ENCODE measurements around the gene ANKRD28.

Gene ANKRD28

DNA sequence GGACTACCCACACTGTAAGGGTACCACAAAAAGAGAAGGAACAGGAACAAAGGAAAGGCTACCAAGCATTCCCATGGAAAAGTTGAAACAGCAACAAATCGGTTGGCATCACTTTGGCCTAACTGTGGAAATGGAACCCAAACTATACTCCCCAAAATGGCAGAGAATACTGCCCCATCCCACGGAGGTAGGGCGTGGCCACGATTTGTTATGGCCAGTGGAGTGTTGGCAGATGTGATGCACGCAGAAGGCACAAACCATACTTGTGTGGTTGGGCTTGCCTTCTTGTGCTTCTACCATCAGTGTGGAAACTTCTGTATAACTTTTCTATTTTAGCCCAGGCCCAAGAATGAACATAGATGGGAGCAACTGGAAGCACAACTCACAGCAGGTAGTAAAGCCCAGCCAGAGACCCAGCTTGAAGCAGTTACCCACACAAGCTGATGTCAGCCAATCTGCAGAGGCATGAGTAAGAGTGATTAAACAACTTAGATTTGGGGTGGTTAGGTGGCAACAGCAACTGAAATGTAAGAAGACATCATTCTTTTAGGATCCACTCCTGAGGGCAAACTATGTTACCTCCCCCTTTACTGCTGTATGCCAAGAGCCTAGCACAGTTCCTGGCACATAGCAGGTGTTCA lies 132.1 kb downstream of the ANKRD28 start:
- H3K27ac ChIP-seq = no peak overlapping the region
- DNase-seq = no peak
- no peaks in the 10 kb centered on the region for H3K9me3 ChIP-seq
- no peak overlapping the region for H3K4me3 ChIP-seq
- H3K27me3 ChIP-seq = no peaks in the 10 kb centered on the region
- no peak for TF ChIP-seq CTCF (IDR thresholded peaks at IDR 0.05)
- H3K36me3 ChIP-seq = peaks cover 19 to 29% (median 26%) of the 10 kb centered on the region in 3 donors
- intact Hi-C loops (cut with DNase I; ENCODE audit: low total_unique reads) = no loop called here
- H3K4me1 ChIP-seq = no peaks in the 10 kb centered on the region

- H3K36me3 ChIP-seq = peaks cover 7 to 14% (median 12%) of the 10 kb centered on the region in 3 donors
- H3K9me3 ChIP-seq = no peaks in the 10 kb centered on the region
- no peak for TF ChIP-seq CTCF (IDR thresholded peaks at IDR 0.05)
- no peaks in the 10 kb centered on the region for H3K4me1 ChIP-seq
- intact Hi-C loops (cut with DNase I; ENCODE audit: low total_unique reads) = no loop called here
- no peak overlapping the region for H3K27ac ChIP-seq
- no peak for DNase-seq
- H3K4me3 ChIP-seq = no peak overlapping the region
- H3K27me3 ChIP-seq = no peaks in the 10 kb centered on the region
Observed at GRCh38 chr3:15664144-15664543, 133.6 kb downstream of the ANKRD28 start.

GRCh38 chr3:15660055-15660935 lies 137.5 kb downstream of the ANKRD28 start:
- no peak for TF ChIP-seq CTCF (IDR thresholded peaks at IDR 0.05)
- Histone ChIP-seq H3K4me3 (no peak overlapping the region), H3K27ac (no peak overlapping the region), H3K9me3 (peaks cover 0 to 18% (median 9%) of the 10 kb centered on the region in 3 donors), H3K4me1 (no peaks in the 10 kb centered on the region), H3K27me3 (no peaks in the 10 kb centered on the region), H3K36me3 (no peaks in the 10 kb centered on the region)
- no peak for DNase-seq
- intact Hi-C loops (cut with DNase I; ENCODE audit: low total_unique reads) = no loop called here

GRCh38 chr3:15659254-15659975 lies 138.4 kb downstream of the ANKRD28 start:
- H3K4me1 ChIP-seq = no peaks in the 10 kb centered on the region
- H3K36me3 ChIP-seq = no peaks in the 10 kb centered on the region
- H3K4me3 ChIP-seq = no peak overlapping the region
- H3K27me3 ChIP-seq = no peaks in the 10 kb centered on the region
- H3K27ac ChIP-seq = no peak overlapping the region
- no peak for TF ChIP-seq CTCF (IDR thresholded peaks at IDR 0.05)
- DNase-seq = no peak
- H3K9me3 ChIP-seq = peaks cover 0 to 18% (median 9%) of the 10 kb centered on the region in 3 donors
- intact Hi-C loops (cut with DNase I; ENCODE audit: low total_unique reads) = no loop called here

DNA sequence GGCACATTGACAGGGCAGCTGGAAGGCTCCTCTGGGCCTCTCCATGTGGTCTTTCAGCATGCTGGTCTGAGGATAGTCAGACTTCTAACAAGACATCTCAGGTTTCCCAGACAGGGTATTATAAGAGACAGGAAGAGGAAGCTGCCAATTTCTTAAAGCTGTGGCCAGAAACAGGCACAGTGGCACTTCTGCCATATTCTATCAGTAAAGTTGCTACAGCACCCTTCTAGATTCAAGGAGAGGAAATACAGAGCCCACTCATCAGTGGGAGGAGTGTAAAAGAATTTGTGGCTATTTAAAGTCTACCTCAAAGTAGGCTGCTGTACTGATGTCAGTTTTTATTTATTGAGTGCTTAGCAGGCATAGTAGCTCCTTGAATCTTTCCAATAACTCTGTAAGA lies 140.8 kb downstream of the ANKRD28 start:
- intact Hi-C loops (cut with DNase I; ENCODE audit: low total_unique reads) = no loop called here
- Histone ChIP-seq H3K9me3 (peaks cover 0 to 18% (median 9%) of the 10 kb centered on the region in 3 donors), H3K4me1 (no peaks in the 10 kb centered on the region), H3K27me3 (no peaks in the 10 kb centered on the region), H3K4me3 (no peak overlapping the region), H3K36me3 (no peaks in the 10 kb centered on the region), H3K27ac (no peak overlapping the region)
- DNase-seq = no peak
- TF ChIP-seq CTCF (IDR thresholded peaks at IDR 0.05) = no peak

Data from tibial artery (tissue), 4 donors.